Measurements from ENCODE around the gene CDON.

CDON gene

GRCh38 chr11:126062679-126063506, at the start of gene CDON:
Gene CDON, minus strand, starts transcription at chr11:126062866. Its CDS starts 39,390 bp downstream, at chr11:126023476.
- DNase-seq (ENCODE audit: low spot score), result peak; percentile 100

GRCh38 chr11:126111458-126112116, 48.9 kb upstream of the CDON start:
- no peak for DNase-seq (ENCODE audit: low spot score)

- no peak for DNase-seq (ENCODE audit: low spot score)
Measured at GRCh38 chr11:126109941-126110731, 47.5 kb upstream of the CDON start.

DNA sequence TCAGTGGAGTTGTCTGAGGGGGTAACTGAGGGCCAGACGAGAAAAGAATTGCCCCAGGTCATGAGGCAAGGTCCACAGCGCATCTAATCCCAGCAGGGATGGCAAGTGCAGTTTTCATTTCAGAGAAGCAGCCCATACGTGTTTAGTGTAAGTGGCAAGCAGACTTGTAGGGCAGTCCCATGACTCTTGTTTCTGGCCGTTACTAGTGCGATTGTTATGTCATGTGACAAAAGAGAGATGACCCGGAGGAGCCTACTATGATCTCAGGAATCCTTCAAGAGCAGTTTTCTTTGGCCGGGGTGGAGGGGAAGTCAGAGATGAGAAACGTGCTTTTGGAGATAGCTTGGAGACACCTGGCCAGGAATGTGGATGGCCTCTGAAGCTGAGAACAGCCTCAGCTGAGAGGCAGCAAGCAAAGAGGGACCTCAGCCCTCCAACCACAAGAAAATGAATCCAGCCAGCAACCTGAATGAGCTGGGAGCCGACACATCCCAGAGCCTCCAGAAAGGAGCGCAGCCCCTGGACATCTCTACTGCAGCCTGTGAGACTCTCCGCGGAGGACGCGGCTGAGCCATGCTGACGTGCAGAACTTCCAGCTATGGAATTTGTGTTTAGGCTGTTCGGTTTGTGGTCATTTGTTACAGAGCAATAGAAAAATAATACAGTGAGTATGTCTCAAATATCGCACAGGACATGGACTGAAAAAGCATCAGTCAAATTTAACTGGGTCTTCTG, 44.1 kb upstream of the CDON start:
- DNase-seq (ENCODE audit: low spot score), result no peak

DNA sequence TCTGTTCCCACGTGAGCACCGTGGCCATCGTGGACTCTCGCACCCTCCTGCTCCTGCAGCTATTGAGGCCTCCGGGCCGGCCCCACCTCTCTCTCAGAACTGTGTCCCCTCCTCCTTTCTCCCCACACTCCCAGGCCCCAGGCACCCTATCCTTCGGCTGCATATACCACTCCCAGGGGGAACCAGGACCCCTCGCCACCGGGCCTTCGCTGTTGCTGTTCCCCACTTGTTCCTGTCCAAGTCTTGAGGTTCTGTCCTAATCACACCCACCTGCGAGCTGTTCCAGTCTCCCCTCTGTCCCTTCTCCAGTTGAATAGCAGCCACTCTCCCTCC, 43.0 kb upstream of the CDON start:
- DNase-seq (ENCODE audit: low spot score), result no peak

- no peak for DNase-seq (ENCODE audit: low spot score)
Measured at GRCh38 chr11:126105022-126105747, 42.5 kb upstream of the CDON start.

- no peak for DNase-seq (ENCODE audit: low spot score)
Measured at GRCh38 chr11:126104420-126104819, 41.8 kb upstream of the CDON start.

DNA sequence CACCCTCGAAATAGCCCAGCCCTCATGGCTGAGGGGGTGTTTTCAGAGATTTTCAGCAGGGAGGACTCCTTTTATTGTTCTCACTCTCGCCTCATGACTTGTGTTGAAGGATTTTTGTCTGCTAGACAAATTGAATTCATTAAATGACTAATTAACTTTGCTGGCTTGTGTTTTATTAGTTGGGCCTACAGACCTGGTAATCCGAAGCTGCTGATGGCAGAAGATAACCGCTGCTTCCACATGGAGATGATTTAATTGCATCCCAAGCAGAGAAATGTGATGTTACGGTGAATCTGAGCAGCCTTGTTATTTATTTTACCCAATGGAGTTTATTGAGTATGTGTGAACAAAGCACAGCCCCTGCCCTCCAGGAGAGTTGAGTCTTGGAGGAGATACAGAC, 40.5 kb upstream of the CDON start:
- DNase-seq (ENCODE audit: low spot score), result no peak

DNA sequence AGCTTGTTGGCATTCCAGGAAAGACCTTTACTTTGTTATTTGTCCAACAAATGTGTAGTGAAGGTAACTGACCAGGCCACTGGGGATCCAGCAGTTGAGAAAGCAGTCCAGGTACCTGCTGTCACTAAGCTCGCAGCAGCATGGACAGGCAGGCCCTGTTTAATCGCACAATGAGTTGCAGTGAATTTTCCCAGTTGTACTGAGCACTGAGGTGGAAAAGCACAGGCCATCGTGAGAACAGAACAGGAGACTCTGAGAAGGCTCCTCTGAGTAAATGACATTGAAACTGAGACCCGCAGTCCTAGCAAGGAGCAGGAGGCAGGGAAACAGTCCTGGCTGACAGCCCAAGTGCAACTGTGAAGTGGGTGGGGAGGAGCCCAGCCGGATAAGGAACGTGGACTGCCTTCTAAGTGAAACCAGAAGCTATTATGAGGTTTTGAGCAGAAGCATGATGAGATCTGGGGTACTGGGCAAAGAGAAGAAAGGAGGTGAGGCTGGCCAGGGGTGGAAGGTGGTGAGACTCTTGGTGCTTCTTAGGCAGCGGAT, 39.8 kb upstream of the CDON start:
- no peak for DNase-seq (ENCODE audit: low spot score)

- no peak for DNase-seq (ENCODE audit: low spot score)
Measured at GRCh38 chr11:126101930-126102283, 39.2 kb upstream of the CDON start.

- DNase-seq (ENCODE audit: low spot score), result no peak
Measured at GRCh38 chr11:126101251-126101929, 38.7 kb upstream of the CDON start.

- DNase-seq (ENCODE audit: low spot score), result no peak
Measured at GRCh38 chr11:126100716-126101115, 38.0 kb upstream of the CDON start.

GRCh38 chr11:126098204-126098769, 35.6 kb upstream of the CDON start:
- no peak for DNase-seq (ENCODE audit: low spot score)

GRCh38 chr11:126095745-126096144, 33.1 kb upstream of the CDON start:
- no peak for DNase-seq (ENCODE audit: low spot score)

DNA sequence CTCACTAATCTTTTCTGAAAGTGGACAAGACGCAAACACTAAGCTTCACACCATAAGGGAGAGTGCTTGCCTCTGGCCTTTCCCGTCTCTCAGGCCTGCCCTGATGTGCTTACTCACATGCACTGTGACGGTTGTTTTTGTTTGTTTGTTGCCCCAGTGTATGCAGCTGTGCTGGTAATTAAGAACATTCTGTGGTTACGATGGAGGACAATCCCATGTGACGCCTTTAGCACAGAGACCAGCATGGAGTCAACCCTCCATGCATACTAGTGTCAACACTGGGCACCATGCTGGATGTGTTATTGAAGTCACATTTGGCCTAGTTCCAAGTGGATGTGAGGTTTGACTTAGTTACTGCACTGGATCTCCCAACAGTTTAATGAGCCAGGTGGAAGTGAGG, 27.8 kb upstream of the CDON start:
- DNase-seq (ENCODE audit: low spot score), result no peak

DNA sequence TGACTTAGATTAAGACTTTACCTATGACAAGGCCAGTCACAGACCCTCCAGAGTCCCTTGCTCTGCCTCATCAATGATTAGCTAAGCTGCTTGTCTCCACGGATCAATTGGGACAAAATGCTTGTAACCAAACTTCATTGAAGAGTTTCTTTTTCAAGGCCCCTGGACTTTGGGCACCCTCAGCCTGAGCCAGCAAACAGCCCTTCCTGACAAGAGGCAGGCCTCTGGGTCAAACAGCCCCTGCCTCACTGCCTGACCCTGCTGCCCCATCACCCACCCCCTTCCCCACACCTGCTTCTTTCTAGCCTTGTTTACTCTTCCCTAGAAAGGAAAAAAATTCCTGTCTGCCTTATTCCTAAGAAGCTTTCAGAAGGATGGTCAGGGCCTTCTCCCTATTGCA, 26.3 kb upstream of the CDON start:
- no peak for DNase-seq (ENCODE audit: low spot score)

DNA sequence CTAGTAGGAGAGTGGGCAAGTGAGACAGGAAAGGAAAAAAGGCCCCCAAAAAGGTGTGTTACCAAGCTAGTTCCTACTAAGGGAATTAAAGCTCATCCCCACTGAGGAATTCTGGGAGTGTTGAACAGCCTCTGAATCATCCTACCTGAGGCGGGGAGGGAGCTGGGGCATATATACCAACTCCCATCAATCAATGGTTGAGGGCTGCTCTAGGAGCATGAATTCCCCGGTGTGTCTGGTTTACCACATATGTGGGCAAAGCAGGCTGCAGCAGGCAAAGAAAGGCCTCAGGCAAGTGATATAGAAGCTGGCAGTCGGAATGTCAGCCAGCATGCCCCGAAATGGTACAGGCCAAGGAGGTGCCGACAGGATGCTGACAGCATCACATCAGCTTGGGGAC, 23.6 kb upstream of the CDON start:
- no peak for DNase-seq (ENCODE audit: low spot score)

DNA sequence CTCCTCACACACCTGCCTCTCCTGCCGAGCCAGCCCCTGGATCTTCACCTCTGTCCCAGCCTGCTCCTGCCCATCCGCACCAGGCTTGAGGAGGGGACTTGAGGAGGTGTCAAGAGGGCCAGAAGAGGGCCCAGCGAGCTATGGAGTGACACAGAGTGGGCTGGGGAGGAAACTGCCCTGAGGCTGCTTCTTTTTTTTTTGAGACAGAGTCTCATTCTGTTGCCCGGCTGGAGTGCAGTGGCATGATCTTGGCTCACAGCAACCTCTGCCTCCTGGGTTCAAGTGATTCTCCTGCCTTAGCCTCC, 21.9 kb upstream of the CDON start:
- no peak for DNase-seq (ENCODE audit: low spot score)

GRCh38 chr11:126083829-126084607, 21.4 kb upstream of the CDON start:
- DNase-seq (ENCODE audit: low spot score), result no peak

All from AG08396 (cell line).